HG02885 (cell line): Measurements from ENCODE around the gene IGF2.

Experiments
- ATAC-seq: cut with Tn5 transposase; IDR thresholded peaks from one replicate; pipeline ENCODE4 v1.9.1; 2021; ENCODE audit warnings: mild to moderate bottlenecking; ENCODE audit not compliant: unreplicated experiment, poor library complexity

Gene IGF2

GRCh38 chr11:2107521-2107920 is 31.7 kb downstream of the IGF2 start:
- no peak for ATAC-seq

- no peak for ATAC-seq
Observed at GRCh38 chr11:2106583-2107209, 32.5 kb downstream of the IGF2 start.

GRCh38 chr11:2105511-2105910 is 33.7 kb downstream of the IGF2 start:
- no peak for ATAC-seq

GRCh38 chr11:2104524-2105440 is 34.4 kb downstream of the IGF2 start:
- no peak for ATAC-seq

GRCh38 chr11:2103668-2104523 is 35.3 kb downstream of the IGF2 start:
- ATAC-seq, result no peak

- ATAC-seq, result no peak
Observed at GRCh38 chr11:2102883-2103213, 36.3 kb downstream of the IGF2 start.

- ATAC-seq, result no peak
Observed at GRCh38 chr11:2102132-2102882, 36.9 kb downstream of the IGF2 start.

- no peak for ATAC-seq
Observed at GRCh38 chr11:2101171-2101675, 38.0 kb downstream of the IGF2 start.

- ATAC-seq, result no peak
Observed at GRCh38 chr11:2100361-2101170, 38.6 kb downstream of the IGF2 start.

GRCh38 chr11:2099516-2100349 is 39.5 kb downstream of the IGF2 start:
- ATAC-seq, result no peak

GRCh38 chr11:2098691-2099515 is 40.3 kb downstream of the IGF2 start:
- ATAC-seq, result no peak

GRCh38 chr11:2097998-2098690 is 41.0 kb downstream of the IGF2 start:
- ATAC-seq, result no peak

GRCh38 chr11:2097356-2097997 is 41.7 kb downstream of the IGF2 start:
- no peak for ATAC-seq

GRCh38 chr11:2096919-2097301 is 42.3 kb downstream of the IGF2 start:
- ATAC-seq, result no peak

- no peak for ATAC-seq
Observed at GRCh38 chr11:2096011-2096918, 42.9 kb downstream of the IGF2 start.
